Measurements from ENCODE around the gene NCOA5.
"Not testable (repeated sequence)": the region's sequence is repeated elsewhere in the genome, so short reads cannot be mapped to it uniquely, and the experiment has no call there.

NCOA5 gene

GRCh38 chr20:46100988-46101387 is 11.2 kb upstream of the NCOA5 start:
- peaks cover 3% of the 10 kb centered on the region for H3K27me3 ChIP-seq (ENCODE audit: control insufficient read depth, insufficient read depth, low read length)
- H3K9ac ChIP-seq (ENCODE audit: low read length), result no peak overlapping the region
- no peak overlapping the region for H3K27ac ChIP-seq (ENCODE audit: low read depth, low read length)
- no peaks in the 10 kb centered on the region for H3K4me1 ChIP-seq (ENCODE audit: control insufficient read depth, insufficient read depth, low read length)
- H3K36me3 ChIP-seq (ENCODE audit: control insufficient read depth, insufficient read depth, low read length), result no peaks in the 10 kb centered on the region
- no peak overlapping the region for H3K4me3 ChIP-seq (ENCODE audit: low read length)

DNA sequence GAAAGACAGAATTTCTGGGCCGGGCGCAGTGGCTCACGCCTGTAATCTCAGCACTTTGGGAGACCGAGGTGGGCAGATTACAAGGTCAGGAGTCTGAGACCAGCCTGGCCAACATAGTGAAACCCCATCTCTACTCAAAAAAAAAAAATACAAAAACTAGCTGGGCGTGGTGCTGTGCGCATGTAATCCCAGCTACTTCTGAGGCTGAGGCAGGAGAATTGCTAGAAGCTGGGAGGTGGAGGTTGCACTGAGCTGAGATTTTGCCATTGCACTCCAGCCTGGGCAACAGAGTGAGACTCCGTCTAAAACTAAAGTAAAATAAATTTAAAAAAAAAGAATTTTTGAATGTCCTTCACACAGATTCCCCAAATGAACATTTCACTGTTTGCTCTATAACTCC is 10.7 kb upstream of the NCOA5 start:
- not testable (repeated sequence) for H3K27ac ChIP-seq (ENCODE audit: low read depth, low read length); H3K4me3 ChIP-seq (ENCODE audit: low read length); H3K4me1 ChIP-seq (ENCODE audit: control insufficient read depth, insufficient read depth, low read length); H3K36me3 ChIP-seq (ENCODE audit: control insufficient read depth, insufficient read depth, low read length); H3K9ac ChIP-seq (ENCODE audit: low read length); H3K27me3 ChIP-seq (ENCODE audit: control insufficient read depth, insufficient read depth, low read length)

GRCh38 chr20:46099491-46100287 is 9.9 kb upstream of the NCOA5 start:
- Histone ChIP-seq H3K36me3 (ENCODE audit: control insufficient read depth, insufficient read depth, low read length) (no peaks in the 10 kb centered on the region), H3K27ac (ENCODE audit: low read depth, low read length) (no peak overlapping the region), H3K4me1 (ENCODE audit: control insufficient read depth, insufficient read depth, low read length) (no peaks in the 10 kb centered on the region), H3K9ac (ENCODE audit: low read length) (no peak overlapping the region), H3K27me3 (ENCODE audit: control insufficient read depth, insufficient read depth, low read length) (peaks cover 3% of the 10 kb centered on the region), H3K4me3 (ENCODE audit: low read length) (no peak overlapping the region)

GRCh38 chr20:46093531-46093930 is 3.8 kb upstream of the NCOA5 start:
- Histone ChIP-seq H3K27me3 (ENCODE audit: control insufficient read depth, insufficient read depth, low read length) (no peaks in the 10 kb centered on the region), H3K27ac (ENCODE audit: low read depth, low read length) (no peak overlapping the region), H3K36me3 (ENCODE audit: control insufficient read depth, insufficient read depth, low read length) (no peaks in the 10 kb centered on the region), H3K4me3 (ENCODE audit: low read length) (no peak overlapping the region), H3K9ac (ENCODE audit: low read length) (no peak overlapping the region), H3K4me1 (ENCODE audit: control insufficient read depth, insufficient read depth, low read length) (peaks cover 6% of the 10 kb centered on the region)

- H3K27ac ChIP-seq (ENCODE audit: low read depth, low read length); H3K9ac ChIP-seq (ENCODE audit: low read length); H3K36me3 ChIP-seq (ENCODE audit: control insufficient read depth, insufficient read depth, low read length): not testable (repeated sequence)
Measured at GRCh38 chr20:46091622-46092535, 2.1 kb upstream of the NCOA5 start.

GRCh38 chr20:46089167-46089416 is 670 bp downstream of the NCOA5 start:
- H3K27me3 ChIP-seq (ENCODE audit: control insufficient read depth, insufficient read depth, low read length), result no peaks in the 10 kb centered on the region
- H3K4me1 ChIP-seq (ENCODE audit: control insufficient read depth, insufficient read depth, low read length), result peaks cover 25% of the 10 kb centered on the region
- no peaks in the 10 kb centered on the region for H3K36me3 ChIP-seq (ENCODE audit: control insufficient read depth, insufficient read depth, low read length)
- H3K9ac ChIP-seq (ENCODE audit: low read length), result peak overlapping the region; percentile 47
- peak overlapping the region; percentile 100 for H3K27ac ChIP-seq (ENCODE audit: low read depth, low read length)
- H3K4me3 ChIP-seq (ENCODE audit: low read length), result peak overlapping the region; percentile 92

More at GRCh38 chr20:46091622-46092535, 2.1 kb upstream of the NCOA5 start:
- H3K27me3 ChIP-seq (ENCODE audit: control insufficient read depth, insufficient read depth, low read length); H3K4me3 ChIP-seq (ENCODE audit: low read length): not testable (repeated sequence)
- H3K4me1 ChIP-seq (ENCODE audit: control insufficient read depth, insufficient read depth, low read length), result peaks cover 13% of the 10 kb centered on the region

GRCh38 chr20:46088409-46089166 is 1.2 kb downstream of the NCOA5 start:
- Histone ChIP-seq H3K4me1 (ENCODE audit: control insufficient read depth, insufficient read depth, low read length) (peaks cover 27% of the 10 kb centered on the region), H3K36me3 (ENCODE audit: control insufficient read depth, insufficient read depth, low read length) (no peaks in the 10 kb centered on the region), H3K9ac (ENCODE audit: low read length) (peak overlapping the region; percentile 47), H3K27ac (ENCODE audit: low read depth, low read length) (peak overlapping the region; percentile 100), H3K27me3 (ENCODE audit: control insufficient read depth, insufficient read depth, low read length) (no peaks in the 10 kb centered on the region), H3K4me3 (ENCODE audit: low read length) (peak overlapping the region; percentile 92)

- Histone ChIP-seq H3K4me1 (ENCODE audit: control insufficient read depth, insufficient read depth, low read length) (peaks cover 30% of the 10 kb centered on the region), H3K36me3 (ENCODE audit: control insufficient read depth, insufficient read depth, low read length) (no peaks in the 10 kb centered on the region), H3K9ac (ENCODE audit: low read length) (no peak overlapping the region), H3K27ac (ENCODE audit: low read depth, low read length) (no peak overlapping the region), H3K27me3 (ENCODE audit: control insufficient read depth, insufficient read depth, low read length) (no peaks in the 10 kb centered on the region), H3K4me3 (ENCODE audit: low read length) (no peak overlapping the region)
Measured at GRCh38 chr20:46087161-46087560, 2.6 kb downstream of the NCOA5 start.

GRCh38 chr20:46085179-46085851 is 4.4 kb downstream of the NCOA5 start:
- H3K27me3 ChIP-seq (ENCODE audit: control insufficient read depth, insufficient read depth, low read length), result no peaks in the 10 kb centered on the region
- H3K36me3 ChIP-seq (ENCODE audit: control insufficient read depth, insufficient read depth, low read length), result no peaks in the 10 kb centered on the region
- no peak overlapping the region for H3K9ac ChIP-seq (ENCODE audit: low read length)
- H3K4me1 ChIP-seq (ENCODE audit: control insufficient read depth, insufficient read depth, low read length), result peaks cover 28% of the 10 kb centered on the region
- H3K27ac ChIP-seq (ENCODE audit: low read depth, low read length), result no peak overlapping the region
- no peak overlapping the region for H3K4me3 ChIP-seq (ENCODE audit: low read length)

DNA sequence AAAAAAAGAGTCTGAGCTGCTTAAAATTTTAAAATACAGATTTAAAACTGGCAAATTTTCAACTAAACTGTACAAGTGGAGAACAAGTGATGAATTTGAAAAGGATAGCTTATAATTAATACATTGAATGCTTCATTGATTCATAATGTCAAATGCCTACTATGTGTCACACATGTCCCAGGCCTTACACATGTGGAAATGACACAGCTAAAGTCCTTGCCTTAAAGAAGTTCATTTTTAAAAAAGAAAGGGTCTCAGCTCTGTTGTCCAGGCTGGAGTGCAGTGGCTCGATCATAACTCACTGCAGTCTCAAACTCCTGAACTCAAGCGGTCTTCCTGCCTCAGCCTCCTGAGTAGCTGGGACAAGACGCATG is 5.0 kb downstream of the NCOA5 start:
- H3K4me1 ChIP-seq (ENCODE audit: control insufficient read depth, insufficient read depth, low read length), result peaks cover 24% of the 10 kb centered on the region
- no peaks in the 10 kb centered on the region for H3K27me3 ChIP-seq (ENCODE audit: control insufficient read depth, insufficient read depth, low read length)
- H3K4me3 ChIP-seq (ENCODE audit: low read length), result no peak overlapping the region
- H3K27ac ChIP-seq (ENCODE audit: low read depth, low read length), result no peak overlapping the region
- no peak overlapping the region for H3K9ac ChIP-seq (ENCODE audit: low read length)
- H3K36me3 ChIP-seq (ENCODE audit: control insufficient read depth, insufficient read depth, low read length), result no peaks in the 10 kb centered on the region

- Histone ChIP-seq H3K27ac (ENCODE audit: low read depth, low read length) (no peak overlapping the region), H3K9ac (ENCODE audit: low read length) (no peak overlapping the region), H3K27me3 (ENCODE audit: control insufficient read depth, insufficient read depth, low read length) (no peaks in the 10 kb centered on the region), H3K4me1 (ENCODE audit: control insufficient read depth, insufficient read depth, low read length) (peaks cover 24% of the 10 kb centered on the region), H3K4me3 (ENCODE audit: low read length) (no peak overlapping the region), H3K36me3 (ENCODE audit: control insufficient read depth, insufficient read depth, low read length) (peaks cover 5% of the 10 kb centered on the region)
Measured at GRCh38 chr20:46083531-46084061, 6.2 kb downstream of the NCOA5 start.

DNA sequence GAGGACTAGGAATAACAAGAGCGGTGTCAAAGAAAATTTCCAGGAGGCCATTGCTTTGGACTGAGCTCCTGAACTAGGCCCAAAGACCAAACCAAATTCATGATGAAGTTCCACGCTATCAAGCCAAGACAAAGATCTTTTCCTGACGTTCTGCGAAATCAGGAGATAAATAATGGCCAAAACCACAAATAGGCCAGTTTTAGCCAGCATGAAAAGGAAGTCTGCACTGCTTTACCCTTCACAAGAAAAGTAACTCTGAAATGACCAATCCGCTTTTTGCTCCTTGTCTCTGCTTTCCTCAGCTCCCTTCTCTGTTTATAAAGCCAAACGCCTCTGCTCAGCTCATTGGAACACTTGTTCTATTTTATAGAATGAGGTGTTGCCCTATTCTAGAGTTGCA is 6.7 kb downstream of the NCOA5 start:
- no peak overlapping the region for H3K9ac ChIP-seq (ENCODE audit: low read length)
- H3K4me3 ChIP-seq (ENCODE audit: low read length), result no peak overlapping the region
- peaks cover 5% of the 10 kb centered on the region for H3K36me3 ChIP-seq (ENCODE audit: control insufficient read depth, insufficient read depth, low read length)
- H3K4me1 ChIP-seq (ENCODE audit: control insufficient read depth, insufficient read depth, low read length), result peaks cover 23% of the 10 kb centered on the region
- no peaks in the 10 kb centered on the region for H3K27me3 ChIP-seq (ENCODE audit: control insufficient read depth, insufficient read depth, low read length)
- no peak overlapping the region for H3K27ac ChIP-seq (ENCODE audit: low read depth, low read length)
